Left lung (tissue), 10 donors: ENCODE results near the gene NRN1. TPM values are rescaled to one million over a fixed set of nuclear protein-coding genes. Genes with fewer than 3 reads are reported as not detected.

Source experiments
- ATAC-seq: fragments of 200-7000 bp; cut with Tn5 transposase; one replicate; pipeline ENCODE4 v1.9.1; 2020; ENCODE audit warnings: moderate library complexity
- DNase-seq, 4 donors: peaks; one replicate each; pipeline ENCODE4 v3.0.0-alpha.2; 2013 to 2020
- H3K27ac ChIP-seq, 2 donors: fragments of 200-600 bp; sonication (generic) in 1 of 2; one replicate each; pipeline versions ENCODE4 v1.5.0 to v1.8.0; 2020 to 2021
- H3K27me3 ChIP-seq, 2 donors: fragments of 200-600 bp; sonication (generic) in 1 of 2; one replicate each; pipeline versions ENCODE4 v1.5.0 to v1.8.0; 2020 to 2021
- H3K36me3 ChIP-seq, 2 donors: fragments of 200-600 bp; sonication (generic) in 1 of 2; one replicate each; pipeline versions ENCODE4 v1.5.0 to v1.8.0; 2020 to 2021
- H3K4me1 ChIP-seq, 2 donors: fragments of 200-600 bp; one replicate each; pipeline ENCODE4 v1.8.0; 2021
- H3K4me3 ChIP-seq, 2 donors: fragments of 200-600 bp; sonication (generic) in 1 of 2; one replicate each; pipeline versions ENCODE4 v1.5.0 to v1.8.0; 2020 to 2021; ENCODE audit warnings: mild to moderate bottlenecking in 1 of 2
- H3K9me3 ChIP-seq, 2 donors: fragments of 200-600 bp; sonication (generic) in 1 of 2; one replicate each; pipeline versions ENCODE4 v1.5.0 to v1.8.0; 2020 to 2021
- intact Hi-C, 2 donors: fragments of 100-400 bp; cut with DNase I; formaldehyde crosslinking; loops; one replicate each; pipeline versions ENCODE4 v1.11.2 to v1.14.2; 2022
- polyA plus RNA-seq, 6 donors: library from polyadenylated mRNA; unstranded; fragments of 120-200 nt; gene quantifications; one replicate each; pipeline ENCODE4 v1.2.1, GENCODE V29; 2013; ENCODE audit not compliant: insufficient read length in 6 of 6
- total RNA-seq, 2 donors: library from RNA; stranded (reverse); fragmentation: NEBNext Ultra II Directional; extraction: Animal tissue kit (Norgen Biotek cat#: 25700); gene quantifications; one replicate each; pipeline ENCODE4 v1.2.1, GENCODE V29; 2021
- TF ChIP-seq, protein P1 (sequence below), 2 donors: fragments of 200-600 bp; sonication (generic) in 1 of 2; IDR thresholded peaks; one replicate each; pipeline versions ENCODE4 v1.5.0 to v1.8.0; 2021; ENCODE audit warnings: antibody characterized with exemption in 2 of 2
- donor health status: DM: no; HTN: yes; CAD: no.
- donor health status: DM: no; HTN: no; CAD: no.

The NRN1 gene
- total and polyA plus RNA-seq, 8 donors: 6.5 to 12.9 (median 9.9) TPM

DNA sequence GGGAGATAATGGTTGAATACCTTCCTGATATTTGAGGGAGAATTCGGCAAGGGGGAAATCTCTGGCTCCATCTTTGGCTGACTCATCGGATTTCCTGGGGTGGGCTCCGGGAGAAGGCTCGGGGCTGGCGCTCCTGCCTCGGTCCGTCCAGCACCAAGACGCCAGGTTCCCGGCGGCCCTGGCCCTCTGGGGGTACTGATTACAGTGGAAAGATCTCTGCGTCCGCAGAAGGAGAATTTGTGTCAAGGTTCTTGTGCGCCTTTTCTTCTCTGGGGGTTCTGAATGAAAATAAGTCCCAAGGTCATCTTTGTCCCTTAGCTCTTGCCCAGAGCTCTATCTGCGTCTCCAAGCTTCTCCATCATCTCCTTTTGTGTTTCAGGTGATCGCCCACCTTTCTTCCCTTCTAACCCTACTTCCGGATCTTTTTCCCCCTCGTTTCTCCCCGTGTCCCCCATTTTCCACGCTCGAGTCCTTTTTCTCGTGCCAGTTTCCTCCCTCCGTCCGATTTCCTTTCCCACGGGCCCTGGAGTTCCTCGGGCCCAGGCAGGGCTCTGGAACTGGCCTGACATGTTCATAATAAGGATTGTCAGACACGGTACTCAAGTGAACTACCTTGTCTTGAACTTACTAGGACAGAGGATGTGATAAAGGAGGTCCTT lies 11.6 kb downstream of the NRN1 start:
- ATAC-seq (no peak), DNase-seq (no peak)
- TF ChIP-seq, protein P1, sequence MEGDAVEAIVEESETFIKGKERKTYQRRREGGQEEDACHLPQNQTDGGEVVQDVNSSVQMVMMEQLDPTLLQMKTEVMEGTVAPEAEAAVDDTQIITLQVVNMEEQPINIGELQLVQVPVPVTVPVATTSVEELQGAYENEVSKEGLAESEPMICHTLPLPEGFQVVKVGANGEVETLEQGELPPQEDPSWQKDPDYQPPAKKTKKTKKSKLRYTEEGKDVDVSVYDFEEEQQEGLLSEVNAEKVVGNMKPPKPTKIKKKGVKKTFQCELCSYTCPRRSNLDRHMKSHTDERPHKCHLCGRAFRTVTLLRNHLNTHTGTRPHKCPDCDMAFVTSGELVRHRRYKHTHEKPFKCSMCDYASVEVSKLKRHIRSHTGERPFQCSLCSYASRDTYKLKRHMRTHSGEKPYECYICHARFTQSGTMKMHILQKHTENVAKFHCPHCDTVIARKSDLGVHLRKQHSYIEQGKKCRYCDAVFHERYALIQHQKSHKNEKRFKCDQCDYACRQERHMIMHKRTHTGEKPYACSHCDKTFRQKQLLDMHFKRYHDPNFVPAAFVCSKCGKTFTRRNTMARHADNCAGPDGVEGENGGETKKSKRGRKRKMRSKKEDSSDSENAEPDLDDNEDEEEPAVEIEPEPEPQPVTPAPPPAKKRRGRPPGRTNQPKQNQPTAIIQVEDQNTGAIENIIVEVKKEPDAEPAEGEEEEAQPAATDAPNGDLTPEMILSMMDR (IDR thresholded peaks at IDR 0.05): no peak
- intact Hi-C loops: no loop called here
- Histone ChIP-seq H3K4me1 (peaks cover 7 to 38% of the 10 kb centered on the region in 2 donors), H3K27me3 (peaks cover 78 to 79% of the 10 kb centered on the region in 2 donors), H3K9me3 (no peaks in the 10 kb centered on the region), H3K4me3 (no peak overlapping the region), H3K36me3 (no peaks in the 10 kb centered on the region), H3K27ac (no peak overlapping the region)

DNA sequence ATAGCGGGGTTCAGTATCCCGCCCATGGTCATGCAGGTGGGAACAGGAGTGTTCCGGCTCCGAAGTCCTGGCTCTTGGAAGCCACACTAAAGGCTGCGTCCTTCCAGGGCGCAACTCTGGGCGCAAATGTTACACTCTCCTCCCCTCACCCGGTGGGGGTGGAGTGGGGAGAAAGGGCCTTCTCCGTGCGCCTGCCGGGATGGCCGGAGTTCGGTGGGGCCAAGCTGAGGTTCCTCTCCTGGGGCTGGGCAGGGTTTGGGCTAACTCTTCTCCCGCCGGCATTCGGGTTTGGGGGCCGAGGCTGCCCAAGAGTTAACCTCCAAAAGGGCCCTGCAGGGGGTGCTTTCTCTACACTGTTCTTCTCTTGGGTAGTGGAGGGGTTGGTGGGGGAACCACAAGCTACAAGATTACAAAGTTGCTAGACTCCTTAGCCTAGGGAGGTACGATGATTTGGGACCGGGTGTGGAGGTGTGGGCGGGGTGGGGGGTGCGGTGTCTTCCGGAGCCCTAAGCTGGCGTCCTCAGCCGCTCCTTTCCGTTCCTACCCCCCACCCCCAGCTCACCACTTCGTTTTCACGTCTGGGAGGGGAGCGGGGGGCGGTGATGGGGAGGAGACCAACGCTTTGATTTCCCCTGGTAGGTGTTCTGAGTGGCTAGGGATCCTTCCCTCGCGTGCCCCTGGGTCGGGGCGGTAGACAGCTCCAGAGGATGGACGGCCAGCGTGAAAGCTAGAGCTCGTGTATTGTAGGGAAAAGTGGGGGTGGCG lies 12.3 kb downstream of the NRN1 start:
- H3K4me3 ChIP-seq: no peak overlapping the region
- H3K27me3 ChIP-seq: peaks cover 71 to 72% of the 10 kb centered on the region in 2 donors
- H3K9me3 ChIP-seq: no peaks in the 10 kb centered on the region
- DNase-seq: no peak
- H3K4me1 ChIP-seq: peaks cover 7 to 33% of the 10 kb centered on the region in 2 donors
- ATAC-seq: no peak
- intact Hi-C loops: no loop called here
- TF ChIP-seq, protein P1 (IDR thresholded peaks at IDR 0.05): no peak
- H3K27ac ChIP-seq: no peak overlapping the region
- no peaks in the 10 kb centered on the region for H3K36me3 ChIP-seq

DNA sequence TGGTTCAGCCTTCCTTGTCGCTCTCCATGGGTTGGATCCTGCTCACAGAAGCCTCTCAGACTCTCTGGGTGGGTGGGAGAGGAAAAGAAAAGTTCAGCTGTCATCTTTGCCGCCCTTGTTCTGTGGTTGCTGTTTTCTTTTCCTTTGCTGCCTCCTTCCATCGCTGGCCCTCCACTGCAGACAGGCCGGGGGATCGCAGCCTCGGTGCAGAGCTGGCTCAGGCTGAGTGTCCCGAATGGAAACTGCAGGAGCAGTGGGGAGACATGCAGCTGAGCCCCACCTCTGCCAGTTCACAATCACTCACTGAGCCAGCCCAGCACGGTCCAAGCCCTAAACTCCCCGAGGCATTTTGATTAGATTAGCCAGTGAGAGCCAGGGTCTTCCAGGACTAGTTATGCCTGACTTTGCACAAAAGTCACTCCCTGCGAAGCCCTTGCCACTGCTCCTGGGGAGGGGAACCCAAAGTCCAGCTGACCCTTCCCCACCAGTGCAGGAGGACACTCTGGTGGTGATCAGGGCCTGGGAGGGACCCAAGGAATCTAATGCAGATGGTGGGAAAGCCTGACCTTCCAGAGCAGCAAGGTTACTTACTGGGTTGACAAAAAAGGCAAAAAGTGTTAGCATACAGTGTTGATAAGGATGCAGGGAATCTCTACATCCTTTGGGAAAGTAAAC lies 14.0 kb downstream of the NRN1 start:
- TF ChIP-seq, protein P1 (IDR thresholded peaks at IDR 0.05): no peak
- intact Hi-C loops: no loop called here
- Histone ChIP-seq H3K36me3 (no peaks in the 10 kb centered on the region), H3K27ac (no peak overlapping the region), H3K4me1 (peaks cover 7 to 22% of the 10 kb centered on the region in 2 donors), H3K27me3 (peaks cover 53 to 55% of the 10 kb centered on the region in 2 donors), H3K9me3 (no peaks in the 10 kb centered on the region), H3K4me3 (no peak overlapping the region)
- ATAC-seq (no peak), DNase-seq (no peak)

DNA sequence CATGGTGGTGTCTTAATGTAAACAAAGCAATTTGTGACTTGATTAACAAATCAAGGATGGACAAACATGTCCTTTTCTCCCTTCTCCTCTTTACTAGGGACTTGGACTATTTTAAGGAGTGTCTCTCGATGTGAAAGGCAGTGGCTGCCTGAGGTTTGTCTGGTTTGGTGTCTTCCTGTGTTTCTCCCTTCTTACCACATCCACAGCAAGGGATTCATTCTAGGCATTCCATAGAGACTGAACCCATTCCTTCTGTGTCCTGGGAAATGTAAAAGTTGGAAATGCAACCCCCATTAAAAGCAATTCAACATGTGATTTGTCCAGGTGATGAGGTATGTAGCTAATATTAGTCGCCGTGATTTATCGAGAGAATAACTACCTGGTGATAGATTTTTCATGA lies 15.9 kb downstream of the NRN1 start:
- intact Hi-C loops: no loop called here
- H3K9me3 ChIP-seq: no peaks in the 10 kb centered on the region

More for the DNA sequence above, 15.9 kb downstream of the NRN1 start:
- TF ChIP-seq, protein P1 (IDR thresholded peaks at IDR 0.05): no peak
- H3K27ac ChIP-seq: no peak overlapping the region
- H3K4me1 ChIP-seq: peaks cover 0 to 13% of the 10 kb centered on the region in 2 donors
- peaks cover 34 to 36% of the 10 kb centered on the region in 2 donors for H3K27me3 ChIP-seq
- H3K36me3 ChIP-seq: no peaks in the 10 kb centered on the region
- no peak overlapping the region for H3K4me3 ChIP-seq
- ATAC-seq (no peak), DNase-seq (no peak)
